ENCODE results near the gene DIP2C. TPM values are rescaled to one million over a fixed set of nuclear protein-coding genes. Genes with fewer than 3 reads are reported as not detected.

Gene DIP2C
- polyA plus RNA-seq, 3 donors = 0.11 TPM; not detected in 2

GRCh38 chr10:248307-248706 is 441.2 kb downstream of the DIP2C start:
- over 99% methylated on average over 12 of the region's 15 CpGs for WGBS (ENCODE audit: insufficient coverage)
- intact Hi-C loops (cut with micrococcal nuclease) = no loop called here
- H3K36me3 ChIP-seq (replicated peaks in 1 of 2; ENCODE audit: control insufficient read depth in 1 of 2, insufficient read depth in 2 of 2, low read length in 2 of 2) = peaks cover 43 to 74% of the 10 kb centered on the region in 2 donors

GRCh38 chr10:247480-247879 is 442.0 kb downstream of the DIP2C start:
- no peak for TF ChIP-seq CTCF (IDR thresholded peaks at IDR 0.05)

More at GRCh38 chr10:248307-248706, 441.2 kb downstream of the DIP2C start:
- H3K27me3 ChIP-seq (ENCODE audit: control insufficient read depth in 2 of 2, insufficient read depth in 2 of 2, low read length in 2 of 2) = no peaks in the 10 kb centered on the region
- no peaks in the 10 kb centered on the region for H3K4me1 Mint-ChIP-seq
- no peaks in the 10 kb centered on the region for H3K9me3 Mint-ChIP-seq
- no peak overlapping the region for H3K4me3 Mint-ChIP-seq
- H2AFZ ChIP-seq (ENCODE audit: insufficient read depth, low read depth, low read length, poor library complexity, severe bottlenecking) = no peak overlapping the region
- H3K4me3 ChIP-seq (replicated peaks in 1 of 3; ENCODE audit: low read depth in 2 of 3, low read length in 3 of 3) = no peak overlapping the region
- no peaks in the 10 kb centered on the region for H4K20me1 ChIP-seq (ENCODE audit: insufficient read depth, low read length)
- H3K79me2 ChIP-seq (ENCODE audit: insufficient read depth, low read length) = no peaks in the 10 kb centered on the region
- H3K27ac Mint-ChIP-seq = no peak overlapping the region
- TF ChIP-seq CTCF (IDR thresholded peaks at IDR 0.05) = no peak
- H3K4me1 ChIP-seq (ENCODE audit: control insufficient read depth in 1 of 2, insufficient read depth in 2 of 2, low read length in 2 of 2) = no peaks in the 10 kb centered on the region
- H3K27ac ChIP-seq (ENCODE audit: low read depth in 1 of 2, low read length in 2 of 2) = no peak overlapping the region
- DNase-seq = no peak
- H3K27me3 Mint-ChIP-seq (ENCODE audit: low read depth in 3 of 3) = no peaks in the 10 kb centered on the region
- H3K4me2 ChIP-seq (replicated peaks; ENCODE audit: extremely low read depth, low read length, poor library complexity, severe bottlenecking) = no peak overlapping the region
- H3K9me3 ChIP-seq (replicated peaks in 1 of 2; ENCODE audit: control insufficient read depth in 1 of 2, insufficient read depth in 1 of 2, low read length in 2 of 2) = no peaks in the 10 kb centered on the region
- H3K9ac ChIP-seq (ENCODE audit: insufficient read depth, low read length, poor library complexity, severe bottlenecking) = no peak overlapping the region
- peaks cover 67 to 71% of the 10 kb centered on the region in 2 donors for H3K36me3 Mint-ChIP-seq

More at GRCh38 chr10:247480-247879, 442.0 kb downstream of the DIP2C start:
- H3K9me3 Mint-ChIP-seq = no peaks in the 10 kb centered on the region
- Histone ChIP-seq H4K20me1 (ENCODE audit: insufficient read depth, low read length) (no peaks in the 10 kb centered on the region), H3K36me3 (replicated peaks in 1 of 2; ENCODE audit: control insufficient read depth in 1 of 2, insufficient read depth in 2 of 2, low read length in 2 of 2) (peaks cover 43 to 66% of the 10 kb centered on the region in 2 donors), H3K79me2 (ENCODE audit: insufficient read depth, low read length) (no peaks in the 10 kb centered on the region), H3K9me3 (replicated peaks in 1 of 2; ENCODE audit: control insufficient read depth in 1 of 2, insufficient read depth in 1 of 2, low read length in 2 of 2) (no peaks in the 10 kb centered on the region), H3K9ac (ENCODE audit: insufficient read depth, low read length, poor library complexity, severe bottlenecking) (no peak overlapping the region), H3K27me3 (ENCODE audit: control insufficient read depth in 2 of 2, insufficient read depth in 2 of 2, low read length in 2 of 2) (no peaks in the 10 kb centered on the region), H3K4me2 (replicated peaks; ENCODE audit: extremely low read depth, low read length, poor library complexity, severe bottlenecking) (no peak overlapping the region), H3K4me1 (ENCODE audit: control insufficient read depth in 1 of 2, insufficient read depth in 2 of 2, low read length in 2 of 2) (no peaks in the 10 kb centered on the region), H3K27ac (ENCODE audit: low read depth in 1 of 2, low read length in 2 of 2) (no peak overlapping the region), H2AFZ (ENCODE audit: insufficient read depth, low read depth, low read length, poor library complexity, severe bottlenecking) (no peak overlapping the region), H3K4me3 (replicated peaks in 1 of 3; ENCODE audit: low read depth in 2 of 3, low read length in 3 of 3) (no peak overlapping the region)
- H3K4me1 Mint-ChIP-seq = no peaks in the 10 kb centered on the region
- H3K4me3 Mint-ChIP-seq = no peak overlapping the region
- peaks cover 67% of the 10 kb centered on the region in 2 donors for H3K36me3 Mint-ChIP-seq
- DNase-seq = no peak
- intact Hi-C loops (cut with micrococcal nuclease) = no loop called here
- H3K27me3 Mint-ChIP-seq (ENCODE audit: low read depth in 3 of 3) = no peaks in the 10 kb centered on the region
- WGBS (ENCODE audit: insufficient coverage) = no CpG with 5 or more reads among the region's 4 CpGs
- H3K27ac Mint-ChIP-seq = no peak overlapping the region

Measured in CD14-positive monocyte (primary cell).